Osteocyte (in vitro differentiated cells): Measurements from ENCODE around the gene CFAP77. TPM values are rescaled to one million over a fixed set of nuclear protein-coding genes. Genes with fewer than 3 reads are reported as not detected.

Experiments used
- DNase-seq: peaks from one replicate; pipeline ENCODE4 v3.0.0; 2021; ENCODE audit warnings: mixed read lengths; ENCODE audit not compliant: unreplicated experiment; ENCODE audit errors: extremely low spot score
- H3K27ac Mint-ChIP-seq: one replicate; pipeline ENCODE4 v1.8.0; 2021; ENCODE audit warnings: mild to moderate bottlenecking, mixed read lengths; ENCODE audit not compliant: unreplicated experiment
- H3K27me3 Mint-ChIP-seq: one replicate; pipeline ENCODE4 v1.8.0; 2021; ENCODE audit warnings: mixed read lengths; ENCODE audit not compliant: unreplicated experiment
- H3K36me3 Mint-ChIP-seq: one replicate; pipeline ENCODE4 v1.8.0; 2021; ENCODE audit warnings: mixed read lengths; ENCODE audit not compliant: unreplicated experiment
- H3K4me1 Mint-ChIP-seq: one replicate; pipeline ENCODE4 v1.8.0; 2021; ENCODE audit warnings: mixed read lengths; ENCODE audit not compliant: unreplicated experiment
- H3K4me3 Mint-ChIP-seq: one replicate; pipeline ENCODE4 v1.8.0; 2021; ENCODE audit warnings: mild to moderate bottlenecking, moderate library complexity, mixed read lengths; ENCODE audit not compliant: unreplicated experiment
- H3K9me3 Mint-ChIP-seq: one replicate; pipeline ENCODE4 v1.8.0; 2021; ENCODE audit warnings: mixed read lengths; ENCODE audit not compliant: unreplicated experiment
- total RNA-seq: library from RNA; stranded (reverse); gene quantifications from 2 replicates; pipeline ENCODE4 v1.2.1, GENCODE V29; 2021
- TF ChIP-seq, protein P1 (sequence below): fragments of 200-600 bp; sonication (generic); IDR thresholded peaks from 2 replicates; pipeline ENCODE4 v1.5.0; 2021; ENCODE audit warnings: antibody characterized with exemption, mild to moderate bottlenecking, moderate library complexity

The CFAP77 gene
- total RNA-seq, 1 donor from 2014 or later, result 0.48 TPM

DNA sequence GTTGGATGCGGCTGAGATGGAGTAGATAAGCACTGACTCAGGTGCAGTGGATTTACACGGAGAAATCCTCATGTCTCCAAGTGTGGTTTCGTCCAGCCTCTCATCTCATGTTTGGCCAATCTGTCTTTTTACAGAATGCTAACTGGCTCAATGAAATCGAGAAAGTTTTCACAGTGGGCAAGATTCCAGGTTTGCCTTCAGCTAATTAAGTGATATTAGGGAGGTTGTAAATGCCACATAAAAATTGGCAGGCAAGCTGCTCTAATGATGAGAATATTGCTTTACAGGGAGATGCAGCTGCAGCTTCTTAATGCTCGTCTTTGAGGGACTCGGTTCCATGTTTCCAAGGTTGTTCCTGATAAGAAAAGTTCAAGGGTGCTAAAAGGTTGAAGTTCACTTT is 196.1 kb downstream of the CFAP77 start:
- DNase-seq, result no peak
- Mint-ChIP-seq H3K36me3 (peaks cover 28% of the 10 kb centered on the region), H3K4me1 (no peaks in the 10 kb centered on the region), H3K9me3 (no peaks in the 10 kb centered on the region), H3K4me3 (no peak overlapping the region), H3K27ac (no peak overlapping the region), H3K27me3 (no peaks in the 10 kb centered on the region)
- TF ChIP-seq, protein P1, sequence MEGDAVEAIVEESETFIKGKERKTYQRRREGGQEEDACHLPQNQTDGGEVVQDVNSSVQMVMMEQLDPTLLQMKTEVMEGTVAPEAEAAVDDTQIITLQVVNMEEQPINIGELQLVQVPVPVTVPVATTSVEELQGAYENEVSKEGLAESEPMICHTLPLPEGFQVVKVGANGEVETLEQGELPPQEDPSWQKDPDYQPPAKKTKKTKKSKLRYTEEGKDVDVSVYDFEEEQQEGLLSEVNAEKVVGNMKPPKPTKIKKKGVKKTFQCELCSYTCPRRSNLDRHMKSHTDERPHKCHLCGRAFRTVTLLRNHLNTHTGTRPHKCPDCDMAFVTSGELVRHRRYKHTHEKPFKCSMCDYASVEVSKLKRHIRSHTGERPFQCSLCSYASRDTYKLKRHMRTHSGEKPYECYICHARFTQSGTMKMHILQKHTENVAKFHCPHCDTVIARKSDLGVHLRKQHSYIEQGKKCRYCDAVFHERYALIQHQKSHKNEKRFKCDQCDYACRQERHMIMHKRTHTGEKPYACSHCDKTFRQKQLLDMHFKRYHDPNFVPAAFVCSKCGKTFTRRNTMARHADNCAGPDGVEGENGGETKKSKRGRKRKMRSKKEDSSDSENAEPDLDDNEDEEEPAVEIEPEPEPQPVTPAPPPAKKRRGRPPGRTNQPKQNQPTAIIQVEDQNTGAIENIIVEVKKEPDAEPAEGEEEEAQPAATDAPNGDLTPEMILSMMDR, result no peak

- peaks cover 30% of the 10 kb centered on the region for H3K36me3 Mint-ChIP-seq
Measured at GRCh38 chr9:132609184-132609583, 199.2 kb downstream of the CFAP77 start.

DNA sequence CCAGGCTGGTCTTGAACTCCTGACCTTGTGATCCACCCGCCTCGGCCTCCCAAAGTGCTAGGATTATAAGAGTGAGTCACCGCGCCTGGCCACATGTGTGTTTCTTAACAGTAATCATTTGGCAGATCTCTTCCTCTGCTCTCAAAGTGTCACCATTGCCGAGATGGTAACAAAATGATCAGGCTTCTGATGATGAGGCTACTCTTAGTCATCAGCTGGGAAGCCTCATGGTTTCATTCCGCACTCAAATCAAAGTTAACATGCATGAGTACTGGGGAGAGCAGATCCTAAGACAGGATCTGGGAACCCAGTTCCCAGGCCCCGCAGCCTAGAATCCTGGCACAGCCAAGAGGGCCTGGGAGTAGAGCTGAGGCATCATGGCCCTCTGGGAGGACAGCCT is 199.8 kb downstream of the CFAP77 start:
- DNase-seq, result no peak
- Mint-ChIP-seq H3K9me3 (no peaks in the 10 kb centered on the region), H3K36me3 (peaks cover 33% of the 10 kb centered on the region), H3K27ac (no peak overlapping the region), H3K4me1 (no peaks in the 10 kb centered on the region), H3K4me3 (no peak overlapping the region), H3K27me3 (no peaks in the 10 kb centered on the region)
- TF ChIP-seq, protein P1, result no peak

More at GRCh38 chr9:132609184-132609583, 199.2 kb downstream of the CFAP77 start:
- Mint-ChIP-seq H3K27ac (no peak overlapping the region), H3K9me3 (no peaks in the 10 kb centered on the region), H3K4me1 (no peaks in the 10 kb centered on the region), H3K27me3 (no peaks in the 10 kb centered on the region), H3K4me3 (no peak overlapping the region)
- no peak for DNase-seq
- TF ChIP-seq, protein P1, result no peak

DNA sequence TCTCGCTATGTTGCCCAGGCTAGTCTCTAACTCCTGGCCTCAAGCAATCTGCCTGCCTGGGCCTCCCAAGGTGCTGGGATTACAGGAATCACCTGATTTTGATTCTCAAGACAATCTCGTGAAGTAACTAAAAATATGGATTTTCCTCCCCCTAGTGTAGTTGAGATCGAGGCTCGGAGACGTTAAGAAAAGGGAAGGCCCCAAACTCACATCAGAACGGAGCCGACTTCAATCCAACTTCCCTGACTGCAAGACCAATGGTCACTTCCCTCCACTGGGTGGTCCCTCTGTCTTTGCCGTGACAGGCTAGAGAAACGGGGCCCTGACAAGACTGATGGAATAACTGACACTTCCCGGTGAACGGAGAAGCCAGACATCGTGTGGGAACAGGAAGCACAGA is 200.7 kb downstream of the CFAP77 start:
- peaks cover 29% of the 10 kb centered on the region for H3K36me3 Mint-ChIP-seq

GRCh38 chr9:132614324-132614723 is 204.3 kb downstream of the CFAP77 start:
- Mint-ChIP-seq H3K27ac (no peak overlapping the region), H3K9me3 (no peaks in the 10 kb centered on the region), H3K27me3 (no peaks in the 10 kb centered on the region), H3K4me3 (no peak overlapping the region), H3K4me1 (no peaks in the 10 kb centered on the region), H3K36me3 (peaks cover 44% of the 10 kb centered on the region)
- TF ChIP-seq, protein P1, result no peak
- no peak for DNase-seq

More for the DNA sequence above, 200.7 kb downstream of the CFAP77 start:
- H3K4me1 Mint-ChIP-seq, result no peaks in the 10 kb centered on the region
- H3K27ac Mint-ChIP-seq, result no peak overlapping the region
- H3K4me3 Mint-ChIP-seq, result no peak overlapping the region
- H3K27me3 Mint-ChIP-seq, result no peaks in the 10 kb centered on the region
- TF ChIP-seq, protein P1, result no peak
- H3K9me3 Mint-ChIP-seq, result no peaks in the 10 kb centered on the region
- DNase-seq, result no peak
